K562 (cell line): Measurements from ENCODE around the gene ARAF. TPM values are rescaled to one million over a fixed set of nuclear protein-coding genes. Genes with fewer than 3 reads are reported as not detected.

Experiments used
- CREB3 ChIP-seq: fragments of 450-650 bp; conservative IDR thresholded peaks from 2 replicates; pipeline ENCODE4 v1.6.1; 2016; ENCODE audit warnings: missing genetic modification characterization, low read depth, mild to moderate bottlenecking, missing compliant biosample characterization, moderate library complexity
- DACH1 ChIP-seq: fragments of 450-650 bp; IDR thresholded peaks from 2 replicates; pipeline ENCODE4 v1.6.1; 2018; ENCODE audit not compliant: partially characterized antibody
- E2F3 ChIP-seq: fragments of 250-450 bp; sonication (Bioruptor Pico); IDR thresholded peaks from 2 replicates; pipeline ENCODE4 v1.4.0; 2020; ENCODE audit warnings: mild to moderate bottlenecking
- EGR1 ChIP-seq: fragments of 450-650 bp; conservative IDR thresholded peaks from 2 replicates; pipeline ENCODE4 v1.6.1; 2017; ENCODE audit warnings: mild to moderate bottlenecking
- ETV1 ChIP-seq: fragments of 450-650 bp; conservative IDR thresholded peaks from 2 replicates; pipeline ENCODE4 v1.6.1; 2016; ENCODE audit warnings: missing genetic modification characterization, control low read depth, low read depth, missing compliant biosample characterization
- FOS ChIP-seq: IDR thresholded peaks from 3 replicates; pipeline ENCODE4 v1.6.1; 2011; ENCODE audit not compliant: insufficient read length; ENCODE audit errors: extremely low read depth
- GABPA ChIP-seq: fragments of 200-800 bp; sonication (Bioruptor generic); conservative IDR thresholded peaks from 2 replicates; pipeline ENCODE4 v1.6.1; 2016; ENCODE audit warnings: low read depth, missing genetic modification characterization, missing compliant biosample characterization
- HDAC6 ChIP-seq: IDR thresholded peaks from 2 replicates; pipeline ENCODE4 v1.6.1; 2012; ENCODE audit warnings: low read depth, mild to moderate bottlenecking, control low read depth, inconsistent platforms, low read length, moderate library complexity
- IRF2 ChIP-seq: sonication (generic); formaldehyde crosslinking; IDR thresholded peaks from 2 replicates; pipeline ENCODE4 v1.8.1; 2022; ENCODE audit warnings: mild to moderate bottlenecking, missing genetic modification reagents
- RFX1 ChIP-seq: fragments of 450-650 bp; IDR thresholded peaks from 2 replicates; pipeline ENCODE4 v1.6.1; 2016; ENCODE audit warnings: mild to moderate bottlenecking, moderate library complexity
- SMC3 ChIP-seq: conservative IDR thresholded peaks from 2 replicates; pipeline ENCODE4 v1.6.1; 2011; ENCODE audit warnings: low read depth, low read length, improper control_type of control experiment; ENCODE audit not compliant: insufficient read depth
- SNAPC5 ChIP-seq: fragments of 250-450 bp; sonication (Bioruptor Pico); IDR thresholded peaks from 2 replicates; pipeline ENCODE4 v1.8.0; 2021; ENCODE audit warnings: moderate library complexity, mild to moderate bottlenecking, inconsistent platforms
- SRSF1 ChIP-seq: fragments of 200-400 bp; formaldehyde crosslinking; IDR thresholded peaks from 2 replicates; pipeline ENCODE4 v1.6.1; 2017; ENCODE audit warnings: mild to moderate bottlenecking, low read depth, low read length, moderate library complexity
- TGIF2 ChIP-seq: sonication (generic); formaldehyde crosslinking; IDR thresholded peaks from 2 replicates; pipeline ENCODE4 v1.8.1; 2022; ENCODE audit warnings: mild to moderate bottlenecking, missing genetic modification reagents, moderate library complexity
- VEZF1 ChIP-seq: fragments of 200-800 bp; sonication (Bioruptor generic); IDR thresholded peaks from 2 replicates; pipeline ENCODE4 v1.6.1; 2017; ENCODE audit warnings: missing genetic modification characterization, missing compliant biosample characterization
- ZBTB5 ChIP-seq: fragments of 450-650 bp; IDR thresholded peaks from 2 replicates; pipeline ENCODE4 v1.6.1; 2017; ENCODE audit warnings: antibody characterized with exemption
- ZNF217 ChIP-seq: sonication (generic); formaldehyde crosslinking; IDR thresholded peaks from 2 replicates; pipeline ENCODE4 v1.8.0; 2022; ENCODE audit warnings: mild to moderate bottlenecking, missing genetic modification reagents
- ZNF445 ChIP-seq: fragments of 250-450 bp; sonication (Bioruptor Pico); IDR thresholded peaks from 2 replicates; pipeline ENCODE4 v1.4.0; 2020; ENCODE audit warnings: low read depth, mild to moderate bottlenecking, moderate library complexity
- ZNF75A ChIP-seq: fragments of 450-650 bp; formaldehyde crosslinking; IDR thresholded peaks from 2 replicates; pipeline ENCODE4 v1.4.0; 2020; ENCODE audit warnings: mild to moderate bottlenecking
- ZNF764 ChIP-seq: fragments of 250-450 bp; sonication (Bioruptor Pico); IDR thresholded peaks from 2 replicates; pipeline ENCODE4 v1.4.0; 2020; ENCODE audit warnings: low read depth, mild to moderate bottlenecking, moderate library complexity
- polyA plus RNA-seq, 8 experiments: library from polyadenylated mRNA; depleted of rRNA in 4 of 8; stranded (reverse) in 5 of 8; unstranded in 3 of 8; fragments of >200 nt; fragmentation: Nextera tagmentation in 2 of 8; fragmentation: Illumina TruSeq in 1 of 8; extraction: Ambion mirVana in 2 of 8; extraction: Trizol in 1 of 8; gene quantifications; 2 replicates each; pipeline versions ENCODE4 v1.2.1 to v1.2.3, GENCODE V29; 2011 to 2014; ENCODE audit warnings: inconsistent platforms in 1 of 8, missing spikeins in 1 of 8
- total RNA-seq, 7 experiments: library from RNA; depleted of rRNA in 6 of 7; stranded (reverse); fragments of >200 nt in 6 of 7; fragmentation: Illumina TruSeq in 2 of 7; extraction: Trizol in 2 of 7; gene quantifications; 2 replicates each; pipeline versions ENCODE4 v1.2.1 to v1.2.3, GENCODE V29; 2011 to 2021; ENCODE audit warnings: low replicate concordance in 1 of 7
- TF ChIP-seq, protein P1 (sequence below): fragments of 450-650 bp; formaldehyde crosslinking; IDR thresholded peaks from 2 replicates; pipeline ENCODE4 v1.4.0; 2022; ENCODE audit warnings: missing genetic modification characterization
- TF ChIP-seq, protein P2 (sequence below): sonication (generic); formaldehyde crosslinking; IDR thresholded peaks from 2 replicates; pipeline ENCODE4 v1.8.1; 2023; ENCODE audit warnings: mild to moderate bottlenecking, missing genetic modification reagents

ARAF gene
- total and polyA plus RNA-seq, 9 of the 15 experiments (the other 6 are each of a cell fraction or from before 2014, with no cell fraction given), result 5.5 to 70.0 (median 29.4) TPM

GRCh38 chrX:47563801-47564315 is 2.9 kb downstream of the ARAF start (continued):
- TF ChIP-seq CREB3 (tag), result no peak
- no peak for TF ChIP-seq ZNF75A (CRISPR knock-in tag)
- TF ChIP-seq, protein P1, sequence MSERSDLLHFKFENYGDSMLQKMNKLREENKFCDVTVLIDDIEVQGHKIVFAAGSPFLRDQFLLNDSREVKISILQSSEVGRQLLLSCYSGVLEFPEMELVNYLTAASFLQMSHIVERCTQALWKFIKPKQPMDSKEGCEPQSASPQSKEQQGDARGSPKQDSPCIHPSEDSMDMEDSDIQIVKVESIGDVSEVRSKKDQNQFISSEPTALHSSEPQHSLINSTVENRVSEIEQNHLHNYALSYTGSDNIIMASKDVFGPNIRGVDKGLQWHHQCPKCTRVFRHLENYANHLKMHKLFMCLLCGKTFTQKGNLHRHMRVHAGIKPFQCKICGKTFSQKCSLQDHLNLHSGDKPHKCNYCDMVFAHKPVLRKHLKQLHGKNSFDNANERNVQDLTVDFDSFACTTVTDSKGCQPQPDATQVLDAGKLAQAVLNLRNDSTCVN (CRISPR knock-in tag), result no peak
- TF ChIP-seq IRF2 (CRISPR knock-in tag), result no peak
- no peak for TF ChIP-seq E2F3 (CRISPR knock-in tag)
- no peak for TF ChIP-seq SRSF1
- TF ChIP-seq ZNF445 (CRISPR knock-in tag), result no peak
- no peak for TF ChIP-seq SNAPC5 (CRISPR knock-in tag)
- TF ChIP-seq EGR1, result 0 out of 2 replicates have a peak, but pooled peaks have one; percentile 18
- TF ChIP-seq ZBTB5, result no peak
- no peak for TF ChIP-seq HDAC6
- no peak for TF ChIP-seq TGIF2 (CRISPR knock-in tag)
- TF ChIP-seq ZNF764, result no peak
- no peak for TF ChIP-seq DACH1
- TF ChIP-seq FOS, result peak; percentile 20
- no peak for TF ChIP-seq ZNF217
- TF ChIP-seq, protein P2, sequence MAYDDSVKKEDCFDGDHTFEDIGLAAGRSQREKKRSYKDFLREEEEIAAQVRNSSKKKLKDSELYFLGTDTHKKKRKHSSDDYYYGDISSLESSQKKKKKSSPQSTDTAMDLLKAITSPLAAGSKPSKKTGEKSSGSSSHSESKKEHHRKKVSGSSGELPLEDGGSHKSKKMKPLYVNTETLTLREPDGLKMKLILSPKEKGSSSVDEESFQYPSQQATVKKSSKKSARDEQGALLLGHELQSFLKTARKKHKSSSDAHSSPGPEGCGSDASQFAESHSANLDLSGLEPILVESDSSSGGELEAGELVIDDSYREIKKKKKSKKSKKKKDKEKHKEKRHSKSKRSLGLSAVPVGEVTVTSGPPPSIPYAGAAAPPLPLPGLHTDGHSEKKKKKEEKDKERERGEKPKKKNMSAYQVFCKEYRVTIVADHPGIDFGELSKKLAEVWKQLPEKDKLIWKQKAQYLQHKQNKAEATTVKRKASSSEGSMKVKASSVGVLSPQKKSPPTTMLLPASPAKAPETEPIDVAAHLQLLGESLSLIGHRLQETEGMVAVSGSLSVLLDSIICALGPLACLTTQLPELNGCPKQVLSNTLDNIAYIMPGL (CRISPR knock-in tag), result no peak
- no peak for TF ChIP-seq SMC3
- TF ChIP-seq GABPA (tag), result no peak; the same call in 1 of the 2 replicates
- TF ChIP-seq RFX1, result no peak
- TF ChIP-seq ETV1 (tag), result peak; percentile 77
- TF ChIP-seq VEZF1 (CRISPR knock-in tag), result no peak
